DND-41 (cell line): Measurements from ENCODE around the gene CDHR3.

Experiments used
- ATAC-seq: fragments of 200-7000 bp; cut with Tn5 transposase; 3 replicates; pipeline ENCODE4 v1.9.1; 2021; ENCODE audit warnings: low read depth; ENCODE audit not compliant: insufficient read depth
- DNase-seq: peaks from one replicate; pipeline ENCODE4 v3.0.0-alpha.2; 2020
- H2AFZ ChIP-seq: 2 replicates; pipeline ENCODE4 v1.6.0; 2012; ENCODE audit warnings: low read depth, low read length
- H3K27ac ChIP-seq: 2 replicates; pipeline ENCODE4 v1.5.1; 2012; ENCODE audit warnings: low read length, inconsistent platforms
- H3K27me3 ChIP-seq: fragments of 200-600 bp; sonication (generic); 2 replicates; pipeline ENCODE4 v1.6.0; 2012; ENCODE audit warnings: low read length, mild to moderate bottlenecking, inconsistent platforms; ENCODE audit not compliant: insufficient read depth, poor library complexity
- H3K36me3 ChIP-seq: 2 replicates; pipeline ENCODE4 v1.5.1; 2012; ENCODE audit warnings: low read length, inconsistent platforms; ENCODE audit not compliant: insufficient read depth
- H3K4me1 ChIP-seq: 2 replicates; pipeline ENCODE4 v1.5.1; 2012; ENCODE audit warnings: mild to moderate bottlenecking, low read length; ENCODE audit not compliant: insufficient read depth
- H3K4me2 ChIP-seq: 2 replicates; pipeline ENCODE4 v1.6.0; 2012; ENCODE audit warnings: mild to moderate bottlenecking, moderate library complexity, low read length, inconsistent platforms; ENCODE audit not compliant: insufficient read depth
- H3K4me3 ChIP-seq, 2 experiments: fragments of 200-600 bp in 1 of 2; shearing (Covaris generic) in 1 of 2; 2 replicates each; pipeline ENCODE4 v1.5.1; 2012 to 2016; ENCODE audit warnings: inconsistent platforms in 2 of 2, low read length in 2 of 2, mild to moderate bottlenecking in 2 of 2, low read depth in 1 of 2, moderate library complexity in 1 of 2
- H3K79me2 ChIP-seq: 2 replicates; pipeline ENCODE4 v1.6.0; 2012; ENCODE audit warnings: low read length, inconsistent platforms; ENCODE audit not compliant: insufficient read depth
- H3K9ac ChIP-seq: 2 replicates; pipeline ENCODE4 v1.6.0; 2012; ENCODE audit warnings: low read depth, mild to moderate bottlenecking, inconsistent platforms, low read length, moderate library complexity
- H3K9me3 ChIP-seq: 2 replicates; pipeline ENCODE4 v1.5.1; 2012; ENCODE audit warnings: low read length, moderate library complexity, mild to moderate bottlenecking, inconsistent platforms; ENCODE audit not compliant: insufficient read depth, severe bottlenecking
- H4K20me1 ChIP-seq: 2 replicates; pipeline ENCODE4 v1.6.0; 2012; ENCODE audit warnings: low read length; ENCODE audit not compliant: insufficient read depth
- CTCF ChIP-seq: IDR thresholded peaks from 2 replicates; pipeline ENCODE4 v1.5.1; 2012; ENCODE audit warnings: borderline replicate concordance, low read length, moderate library complexity, mild to moderate bottlenecking; ENCODE audit not compliant: poor library complexity, severe bottlenecking; ENCODE audit errors: extremely low read depth
- EZH2 ChIP-seq: IDR thresholded peaks from 3 replicates; pipeline ENCODE4 v1.6.1; 2012; ENCODE audit warnings: borderline replicate concordance, low read depth, mild to moderate bottlenecking, moderate library complexity, low read length, inconsistent platforms; ENCODE audit not compliant: severe bottlenecking

CDHR3 gene

GRCh38 chr7:106057962-106058927 lies 95.2 kb downstream of the CDHR3 start:
- TF ChIP-seq CTCF = no peak
- TF ChIP-seq EZH2 = no peak
- H2AFZ ChIP-seq = no peak overlapping the region
- no peak overlapping the region for H3K9ac ChIP-seq
- no peak overlapping the region for H3K4me3 ChIP-seq
- no peaks in the 10 kb centered on the region for H3K9me3 ChIP-seq
- H4K20me1 ChIP-seq = no peaks in the 10 kb centered on the region
- peaks cover 28% of the 10 kb centered on the region for H3K4me1 ChIP-seq
- no peak overlapping the region for H3K4me2 ChIP-seq
- peak overlapping the region; percentile 34; the same call in 1 of the 2 replicates for H3K27ac ChIP-seq
- H3K36me3 ChIP-seq = no peaks in the 10 kb centered on the region
- DNase-seq = peak; percentile 66
- no peaks in the 10 kb centered on the region for H3K79me2 ChIP-seq
- H3K27me3 ChIP-seq = peaks cover 7% of the 10 kb centered on the region
- peak; percentile 66 for ATAC-seq

GRCh38 chr7:106058928-106059324 lies 95.9 kb downstream of the CDHR3 start:
- Histone ChIP-seq H3K36me3 (no peaks in the 10 kb centered on the region), H2AFZ (no peak overlapping the region), H3K4me2 (no peak overlapping the region), H3K9me3 (no peaks in the 10 kb centered on the region), H3K27me3 (peaks cover 4% of the 10 kb centered on the region), H3K27ac (peak overlapping the region; percentile 34; the same call in 1 of the 2 replicates), H3K79me2 (no peaks in the 10 kb centered on the region), H3K4me1 (peaks cover 28% of the 10 kb centered on the region), H4K20me1 (no peaks in the 10 kb centered on the region), H3K4me3 (no peak overlapping the region), H3K9ac (no peak overlapping the region)
- ATAC-seq (no peak), DNase-seq (no peak)
- TF ChIP-seq EZH2 (no peak), CTCF (no peak)

GRCh38 chr7:106059556-106059955 lies 96.5 kb downstream of the CDHR3 start:
- H3K4me3 ChIP-seq = no peak overlapping the region
- H4K20me1 ChIP-seq = no peaks in the 10 kb centered on the region
- H3K4me1 ChIP-seq = peaks cover 28% of the 10 kb centered on the region
- H3K27me3 ChIP-seq = no peaks in the 10 kb centered on the region
- H3K4me2 ChIP-seq = no peak overlapping the region
- H3K9ac ChIP-seq = no peak overlapping the region
- no peaks in the 10 kb centered on the region for H3K36me3 ChIP-seq
- H2AFZ ChIP-seq = no peak overlapping the region
- TF ChIP-seq CTCF = no peak
- TF ChIP-seq EZH2 = no peak
- no peak for ATAC-seq
- H3K27ac ChIP-seq = no peak overlapping the region
- no peak for DNase-seq
- no peaks in the 10 kb centered on the region for H3K9me3 ChIP-seq
- no peaks in the 10 kb centered on the region for H3K79me2 ChIP-seq
